Measurements from ENCODE around the gene PRIMA1. TPM values are rescaled to one million over a fixed set of nuclear protein-coding genes. Genes with fewer than 3 reads are reported as not detected.

Gene PRIMA1
- total RNA-seq, 1 experiment from 2014 or later: 2.3 TPM

DNA sequence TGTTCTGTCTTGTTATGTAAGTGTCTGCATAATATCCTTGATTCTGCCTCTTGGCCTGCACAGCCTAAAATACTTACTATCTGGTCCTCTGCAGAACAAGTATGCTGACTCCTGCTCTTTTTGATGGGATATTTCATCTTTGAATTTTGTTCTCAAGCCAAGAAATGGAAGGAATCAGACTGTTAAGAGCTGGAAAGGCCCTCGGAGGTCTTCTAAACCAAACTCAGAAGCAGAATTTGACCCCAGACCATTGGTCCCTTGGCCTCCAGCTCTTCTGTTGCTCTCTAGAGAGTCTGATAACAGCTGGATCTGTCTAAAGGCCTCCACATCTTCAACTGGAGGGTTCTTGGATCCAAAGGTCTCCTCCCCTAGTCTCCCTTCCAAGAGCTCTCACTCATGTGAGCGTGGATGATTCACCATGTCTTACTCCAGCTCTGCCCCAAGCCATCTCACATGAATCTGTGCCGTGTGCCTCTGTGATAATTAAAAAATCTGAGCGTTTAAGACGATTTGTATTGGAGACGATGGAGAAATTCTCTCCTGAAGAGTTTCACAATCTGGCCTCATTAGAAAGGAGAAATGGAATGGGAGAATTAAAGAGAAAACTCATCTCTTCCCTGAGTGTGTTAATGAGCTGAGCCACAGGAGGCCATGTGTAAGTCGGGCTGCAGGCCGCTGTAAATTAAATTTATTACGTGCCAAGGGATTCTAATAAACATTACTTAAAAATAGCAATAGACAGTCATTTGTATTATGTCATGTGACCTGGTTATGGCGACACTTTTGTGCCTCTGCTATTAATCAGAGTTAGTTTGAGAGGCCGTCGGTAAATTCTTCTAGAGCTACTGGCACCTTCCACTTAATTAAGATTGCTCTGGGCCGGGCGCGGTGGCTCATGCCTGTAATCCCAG lies 15.4 kb upstream of the PRIMA1 start:
- H4K91ac ChIP-seq (ENCODE audit: insufficient read length, low read depth, low read length): no peak overlapping the region
- DNase-seq: no peak
- H3K4me2 ChIP-seq (ENCODE audit: insufficient read depth, insufficient read length, low read length): no peak overlapping the region
- no peak overlapping the region for H2BK5ac ChIP-seq (ENCODE audit: insufficient read length, low read length)
- H3K18ac ChIP-seq (ENCODE audit: insufficient read length, low read depth, low read length): no peak overlapping the region
- H2AK5ac ChIP-seq (ENCODE audit: insufficient read length, low read length): no peak overlapping the region
- Mint-ChIP-seq H3K36me3 (ENCODE audit: insufficient read depth in 1 of 3, low read depth in 3 of 3) (peaks cover 0 to 1% (median 0%) of the 10 kb centered on the region in 3 experiments; a peak in 1 of 7 replicates), H3K4me3 (no peak overlapping the region), H3K27ac (no peak overlapping the region), H3K4me1 (no peaks in the 10 kb centered on the region), H3K9me3 (peaks cover 0 to 4% of the 10 kb centered on the region in 2 experiments; a peak in 3 of 5 replicates), H3K27me3 (ENCODE audit: low read depth) (peaks cover 5% of the 10 kb centered on the region)
- no peak overlapping the region for H2AFZ ChIP-seq (ENCODE audit: low read length)
- H3K23ac ChIP-seq (ENCODE audit: insufficient read length, low read depth, low read length): no peak overlapping the region
- H2BK12ac ChIP-seq (ENCODE audit: insufficient read length, low read depth, low read length): no peak overlapping the region
- no peak overlapping the region for H3K9ac ChIP-seq (ENCODE audit: extremely low read depth, insufficient read length, low read length)
- no peaks in the 10 kb centered on the region for H3K4me1 ChIP-seq (ENCODE audit: insufficient read depth, low read length)
- no peak overlapping the region for H3T11ph ChIP-seq (ENCODE audit: low read length)
- H4K8ac ChIP-seq (replicated peaks; ENCODE audit: insufficient read length, low read depth, low read length): no peak overlapping the region
- no CpG with 5 or more reads among the region's 15 CpGs for WGBS (ENCODE audit: extremely low coverage, insufficient read length, low lambda C conversion rate)
- TF ChIP-seq, protein P1, sequence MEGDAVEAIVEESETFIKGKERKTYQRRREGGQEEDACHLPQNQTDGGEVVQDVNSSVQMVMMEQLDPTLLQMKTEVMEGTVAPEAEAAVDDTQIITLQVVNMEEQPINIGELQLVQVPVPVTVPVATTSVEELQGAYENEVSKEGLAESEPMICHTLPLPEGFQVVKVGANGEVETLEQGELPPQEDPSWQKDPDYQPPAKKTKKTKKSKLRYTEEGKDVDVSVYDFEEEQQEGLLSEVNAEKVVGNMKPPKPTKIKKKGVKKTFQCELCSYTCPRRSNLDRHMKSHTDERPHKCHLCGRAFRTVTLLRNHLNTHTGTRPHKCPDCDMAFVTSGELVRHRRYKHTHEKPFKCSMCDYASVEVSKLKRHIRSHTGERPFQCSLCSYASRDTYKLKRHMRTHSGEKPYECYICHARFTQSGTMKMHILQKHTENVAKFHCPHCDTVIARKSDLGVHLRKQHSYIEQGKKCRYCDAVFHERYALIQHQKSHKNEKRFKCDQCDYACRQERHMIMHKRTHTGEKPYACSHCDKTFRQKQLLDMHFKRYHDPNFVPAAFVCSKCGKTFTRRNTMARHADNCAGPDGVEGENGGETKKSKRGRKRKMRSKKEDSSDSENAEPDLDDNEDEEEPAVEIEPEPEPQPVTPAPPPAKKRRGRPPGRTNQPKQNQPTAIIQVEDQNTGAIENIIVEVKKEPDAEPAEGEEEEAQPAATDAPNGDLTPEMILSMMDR (conservative IDR thresholded peaks at IDR 0.05): no peak
- no peak overlapping the region for H3K56ac ChIP-seq (ENCODE audit: insufficient read length, low read depth, low read length)
- no peaks in the 10 kb centered on the region for H3K23me2 ChIP-seq (ENCODE audit: insufficient read length, low read depth, low read length, poor library complexity, severe bottlenecking)
- no peaks in the 10 kb centered on the region for H3K9me3 ChIP-seq (ENCODE audit: control insufficient read depth, low read depth, low read length)
- no peak overlapping the region for H3K4ac ChIP-seq (ENCODE audit: low read depth, low read length)
- no peaks in the 10 kb centered on the region for H4K20me1 ChIP-seq (ENCODE audit: control insufficient read depth, insufficient read depth, insufficient read length)
- H2BK120ac ChIP-seq (ENCODE audit: low read depth, low read length, poor library complexity, severe bottlenecking): no peak overlapping the region
- no peaks in the 10 kb centered on the region for H3K27me3 ChIP-seq (ENCODE audit: insufficient read depth, low read length)
- no peak overlapping the region for H2BK15ac ChIP-seq (ENCODE audit: low read depth, low read length)
- no peak overlapping the region for H3K27ac ChIP-seq (ENCODE audit: insufficient read length, low read depth, low read length)
- H3K79me2 ChIP-seq (ENCODE audit: insufficient read depth, low read length): no peaks in the 10 kb centered on the region
- H2BK20ac ChIP-seq (ENCODE audit: low read depth, low read length, poor library complexity, severe bottlenecking): no peak overlapping the region
- no peaks in the 10 kb centered on the region for H3K79me1 ChIP-seq (ENCODE audit: insufficient read depth, low read depth, low read length, poor library complexity, severe bottlenecking)
- no peak overlapping the region for H3K14ac ChIP-seq (ENCODE audit: insufficient read depth, low read length)
- no peak overlapping the region for H4K5ac ChIP-seq (ENCODE audit: insufficient read length, low read depth, low read length)

All from H9 (cell line).